ENCODE results near the gene DNA2.

DNA sequence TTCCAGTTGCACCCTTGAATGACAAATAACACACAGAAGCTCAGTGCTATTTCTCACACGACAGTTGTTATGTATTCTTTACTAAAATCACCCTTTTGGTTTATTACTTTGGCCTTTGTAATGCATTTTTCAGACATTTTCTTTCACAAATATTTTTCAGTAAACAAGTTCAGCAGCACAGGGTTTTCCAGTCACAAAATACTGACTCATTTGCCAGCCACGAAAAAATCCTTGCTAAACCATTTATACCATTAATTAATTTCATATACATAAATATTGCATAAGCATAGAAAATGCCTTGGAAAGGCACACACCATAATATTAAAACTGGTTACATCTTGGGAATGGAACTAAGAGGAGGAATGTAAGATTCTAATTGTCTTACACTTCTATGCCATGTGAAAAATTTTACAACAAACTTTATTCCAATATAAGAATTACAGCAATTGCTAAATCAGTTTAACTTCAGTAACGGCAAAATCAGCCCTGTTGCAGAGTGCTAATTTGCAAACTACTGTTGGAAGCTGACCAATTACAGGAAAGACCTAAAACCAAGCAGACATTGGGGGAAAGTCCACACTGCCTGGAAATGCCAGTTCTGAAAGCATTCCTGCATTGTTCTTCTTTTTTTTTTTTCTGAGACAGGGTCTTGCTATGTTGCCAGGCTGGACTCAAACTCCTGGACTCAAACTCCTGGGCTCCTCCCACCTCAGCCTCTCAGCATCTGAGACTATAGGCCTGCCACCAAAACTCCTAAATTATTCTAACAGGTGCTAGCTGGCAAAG, 107.5 kb downstream of the DNA2 start:
- TF ChIP-seq, protein P1, sequence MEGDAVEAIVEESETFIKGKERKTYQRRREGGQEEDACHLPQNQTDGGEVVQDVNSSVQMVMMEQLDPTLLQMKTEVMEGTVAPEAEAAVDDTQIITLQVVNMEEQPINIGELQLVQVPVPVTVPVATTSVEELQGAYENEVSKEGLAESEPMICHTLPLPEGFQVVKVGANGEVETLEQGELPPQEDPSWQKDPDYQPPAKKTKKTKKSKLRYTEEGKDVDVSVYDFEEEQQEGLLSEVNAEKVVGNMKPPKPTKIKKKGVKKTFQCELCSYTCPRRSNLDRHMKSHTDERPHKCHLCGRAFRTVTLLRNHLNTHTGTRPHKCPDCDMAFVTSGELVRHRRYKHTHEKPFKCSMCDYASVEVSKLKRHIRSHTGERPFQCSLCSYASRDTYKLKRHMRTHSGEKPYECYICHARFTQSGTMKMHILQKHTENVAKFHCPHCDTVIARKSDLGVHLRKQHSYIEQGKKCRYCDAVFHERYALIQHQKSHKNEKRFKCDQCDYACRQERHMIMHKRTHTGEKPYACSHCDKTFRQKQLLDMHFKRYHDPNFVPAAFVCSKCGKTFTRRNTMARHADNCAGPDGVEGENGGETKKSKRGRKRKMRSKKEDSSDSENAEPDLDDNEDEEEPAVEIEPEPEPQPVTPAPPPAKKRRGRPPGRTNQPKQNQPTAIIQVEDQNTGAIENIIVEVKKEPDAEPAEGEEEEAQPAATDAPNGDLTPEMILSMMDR (conservative IDR thresholded peaks at IDR 0.05 in 1 of 2, IDR thresholded peaks at IDR 0.05 in 1 of 2; ENCODE audit: low read depth in 1 of 2, low read length in 2 of 2) = no peak
- no peak for TF ChIP-seq EZH2 (IDR thresholded peaks at IDR 0.05; ENCODE audit: low read length, missing control alignments)

All from fibroblast of lung (primary cell).